ENCODE measurements around the gene WDR35.
"Not testable (repeated sequence)": the region's sequence is repeated elsewhere in the genome, so short reads cannot be mapped to it uniquely, and the experiment has no call there.

The WDR35 gene

DNA sequence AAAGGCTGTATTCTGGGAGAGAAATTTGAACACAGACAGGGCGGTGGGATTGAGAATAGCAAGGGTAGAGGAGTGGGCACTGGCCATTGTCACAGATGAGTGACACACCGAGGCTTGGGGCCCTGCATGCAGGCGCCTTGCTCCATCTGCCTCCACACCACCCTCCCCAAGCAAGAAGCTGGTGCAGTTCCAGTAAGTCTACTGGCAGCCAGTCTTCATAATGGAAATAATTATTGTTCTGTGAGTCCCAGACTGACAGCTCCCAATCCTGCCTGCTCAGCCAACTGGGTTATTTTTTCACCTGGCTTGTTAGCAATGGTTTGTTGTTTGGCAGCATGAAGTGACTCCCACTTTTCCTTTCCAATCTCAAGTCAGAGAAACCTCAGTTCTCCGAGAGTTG, 101.1 kb downstream of the WDR35 start:
- Histone ChIP-seq H3K27me3 (replicated peaks; ENCODE audit: control insufficient read depth, insufficient read depth, low read length) (no peaks in the 10 kb centered on the region), H3K4me3 (ENCODE audit: low read length) (no peak overlapping the region), H3K9ac (ENCODE audit: low read length) (no peak overlapping the region), H3K9me3 (ENCODE audit: control insufficient read depth, low read length) (no peaks in the 10 kb centered on the region), H3K36me3 (ENCODE audit: control insufficient read depth, insufficient read depth, low read length, severe bottlenecking) (no peaks in the 10 kb centered on the region), H3K4me1 (ENCODE audit: control insufficient read depth, insufficient read depth, low read length) (peaks cover 7% of the 10 kb centered on the region)
- no peak for DNase-seq (ENCODE audit: low read depth)

DNA sequence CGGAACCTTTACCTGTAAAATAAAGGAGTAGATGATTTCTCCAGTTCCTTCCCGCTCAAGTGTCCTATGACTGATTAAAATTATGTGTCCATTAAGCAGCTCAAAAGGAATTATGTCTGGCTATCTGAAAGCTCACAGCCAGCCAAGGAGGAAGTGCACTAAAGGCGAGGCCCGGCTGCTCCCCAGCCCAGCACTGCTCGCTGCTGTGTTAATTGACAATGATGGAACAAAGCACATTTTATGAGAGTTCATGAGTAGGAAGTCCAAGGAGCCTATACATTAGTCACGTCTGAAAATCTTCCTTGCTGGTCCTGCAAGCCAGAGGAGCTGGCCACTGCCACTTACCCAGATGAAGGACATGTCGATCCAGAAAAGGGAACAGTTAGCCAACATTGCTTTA, 102.4 kb downstream of the WDR35 start:
- no peaks in the 10 kb centered on the region for H3K27me3 ChIP-seq (replicated peaks; ENCODE audit: control insufficient read depth, insufficient read depth, low read length)
- no peak overlapping the region for H3K9ac ChIP-seq (ENCODE audit: low read length)
- H3K4me3 ChIP-seq (ENCODE audit: low read length) = no peak overlapping the region
- H3K4me1 ChIP-seq (ENCODE audit: control insufficient read depth, insufficient read depth, low read length) = no peaks in the 10 kb centered on the region
- H3K36me3 ChIP-seq (ENCODE audit: control insufficient read depth, insufficient read depth, low read length, severe bottlenecking) = no peaks in the 10 kb centered on the region
- no peak for DNase-seq (ENCODE audit: low read depth)
- H3K9me3 ChIP-seq (ENCODE audit: control insufficient read depth, low read length) = no peaks in the 10 kb centered on the region

GRCh38 chr2:19886261-19886660, 103.6 kb downstream of the WDR35 start:
- Histone ChIP-seq H3K4me1 (ENCODE audit: control insufficient read depth, insufficient read depth, low read length) (no peaks in the 10 kb centered on the region), H3K36me3 (ENCODE audit: control insufficient read depth, insufficient read depth, low read length, severe bottlenecking) (no peaks in the 10 kb centered on the region), H3K27me3 (replicated peaks; ENCODE audit: control insufficient read depth, insufficient read depth, low read length) (no peaks in the 10 kb centered on the region), H3K9ac (ENCODE audit: low read length) (no peak overlapping the region), H3K4me3 (ENCODE audit: low read length) (no peak overlapping the region), H3K9me3 (ENCODE audit: control insufficient read depth, low read length) (no peaks in the 10 kb centered on the region)
- no peak for DNase-seq (ENCODE audit: low read depth)

- Histone ChIP-seq H3K36me3 (ENCODE audit: control insufficient read depth, insufficient read depth, low read length, severe bottlenecking) (no peaks in the 10 kb centered on the region), H3K4me1 (ENCODE audit: control insufficient read depth, insufficient read depth, low read length) (no peaks in the 10 kb centered on the region)
Measured at GRCh38 chr2:19885791-19886190, 104.1 kb downstream of the WDR35 start.

GRCh38 chr2:19883971-19884720, 105.8 kb downstream of the WDR35 start:
- Histone ChIP-seq H3K9me3 (ENCODE audit: control insufficient read depth, low read length) (no peaks in the 10 kb centered on the region), H3K4me3 (ENCODE audit: low read length) (no peak overlapping the region), H3K4me1 (ENCODE audit: control insufficient read depth, insufficient read depth, low read length) (no peaks in the 10 kb centered on the region), H3K36me3 (ENCODE audit: control insufficient read depth, insufficient read depth, low read length, severe bottlenecking) (no peaks in the 10 kb centered on the region), H3K9ac (ENCODE audit: low read length) (no peak overlapping the region), H3K27me3 (replicated peaks; ENCODE audit: control insufficient read depth, insufficient read depth, low read length) (no peaks in the 10 kb centered on the region)
- no peak for DNase-seq (ENCODE audit: low read depth)

More at GRCh38 chr2:19885791-19886190, 104.1 kb downstream of the WDR35 start:
- H3K9ac ChIP-seq (ENCODE audit: low read length) = no peak overlapping the region
- H3K9me3 ChIP-seq (ENCODE audit: control insufficient read depth, low read length) = no peaks in the 10 kb centered on the region
- H3K27me3 ChIP-seq (replicated peaks; ENCODE audit: control insufficient read depth, insufficient read depth, low read length) = no peaks in the 10 kb centered on the region
- DNase-seq (ENCODE audit: low read depth) = no peak
- H3K4me3 ChIP-seq (ENCODE audit: low read length) = no peak overlapping the region

DNA sequence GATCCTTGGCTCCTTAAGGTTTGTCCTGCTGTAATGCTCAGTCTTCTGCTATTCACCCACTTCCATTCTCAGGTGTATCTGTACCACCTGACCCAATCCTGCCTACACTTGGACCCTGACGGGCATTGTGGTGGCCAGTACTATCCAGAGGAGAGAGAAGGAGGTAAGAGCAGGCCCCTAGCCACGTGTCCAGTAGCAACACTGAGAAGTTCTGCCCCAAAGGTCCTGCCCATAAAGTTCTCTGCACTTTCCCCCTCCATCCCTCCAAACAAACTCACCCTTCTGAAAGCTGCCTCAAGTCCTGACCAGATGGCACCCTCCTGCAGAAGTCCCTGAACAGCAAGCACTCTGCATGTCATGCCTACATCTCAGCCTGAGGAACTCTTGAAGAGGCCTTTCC, 106.4 kb downstream of the WDR35 start:
- no peaks in the 10 kb centered on the region for H3K4me1 ChIP-seq (ENCODE audit: control insufficient read depth, insufficient read depth, low read length)
- H3K36me3 ChIP-seq (ENCODE audit: control insufficient read depth, insufficient read depth, low read length, severe bottlenecking) = no peaks in the 10 kb centered on the region
- no peak overlapping the region for H3K4me3 ChIP-seq (ENCODE audit: low read length)
- DNase-seq (ENCODE audit: low read depth) = no peak
- H3K9me3 ChIP-seq (ENCODE audit: control insufficient read depth, low read length) = no peaks in the 10 kb centered on the region
- H3K9ac ChIP-seq (ENCODE audit: low read length) = no peak overlapping the region
- H3K27me3 ChIP-seq (replicated peaks; ENCODE audit: control insufficient read depth, insufficient read depth, low read length) = no peaks in the 10 kb centered on the region

- Histone ChIP-seq H3K27me3 (replicated peaks; ENCODE audit: control insufficient read depth, insufficient read depth, low read length) (no peaks in the 10 kb centered on the region), H3K4me3 (ENCODE audit: low read length) (no peak overlapping the region), H3K9me3 (ENCODE audit: control insufficient read depth, low read length) (no peaks in the 10 kb centered on the region), H3K9ac (ENCODE audit: low read length) (no peak overlapping the region), H3K4me1 (ENCODE audit: control insufficient read depth, insufficient read depth, low read length) (no peaks in the 10 kb centered on the region), H3K36me3 (ENCODE audit: control insufficient read depth, insufficient read depth, low read length, severe bottlenecking) (no peaks in the 10 kb centered on the region)
- DNase-seq (ENCODE audit: low read depth) = no peak
Measured at GRCh38 chr2:19882286-19882685, 107.6 kb downstream of the WDR35 start.

DNA sequence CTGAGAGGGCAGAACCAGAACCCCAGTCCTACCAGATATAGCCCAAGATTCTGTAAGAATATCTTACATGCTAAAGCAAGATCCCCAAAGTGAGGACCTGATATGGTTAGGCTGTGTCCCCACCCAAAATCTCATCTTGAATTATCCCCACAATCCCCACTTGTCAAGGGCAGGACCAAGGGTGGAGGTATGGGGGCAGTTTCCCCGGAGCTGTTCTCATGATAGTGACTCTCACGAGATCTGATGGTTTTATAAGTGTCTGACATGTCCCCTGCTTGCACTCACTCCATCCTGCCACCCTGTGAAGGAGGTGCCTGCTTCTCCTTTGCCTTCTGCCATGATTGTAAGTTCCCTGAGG, 108.0 kb downstream of the WDR35 start:
- DNase-seq (ENCODE audit: low read depth) = no peak
- H3K9ac ChIP-seq (ENCODE audit: low read length) = no peak overlapping the region
- no peaks in the 10 kb centered on the region for H3K4me1 ChIP-seq (ENCODE audit: control insufficient read depth, insufficient read depth, low read length)
- H3K36me3 ChIP-seq (ENCODE audit: control insufficient read depth, insufficient read depth, low read length, severe bottlenecking) = no peaks in the 10 kb centered on the region
- no peaks in the 10 kb centered on the region for H3K27me3 ChIP-seq (replicated peaks; ENCODE audit: control insufficient read depth, insufficient read depth, low read length)
- no peaks in the 10 kb centered on the region for H3K9me3 ChIP-seq (ENCODE audit: control insufficient read depth, low read length)
- H3K4me3 ChIP-seq (ENCODE audit: low read length) = no peak overlapping the region

DNA sequence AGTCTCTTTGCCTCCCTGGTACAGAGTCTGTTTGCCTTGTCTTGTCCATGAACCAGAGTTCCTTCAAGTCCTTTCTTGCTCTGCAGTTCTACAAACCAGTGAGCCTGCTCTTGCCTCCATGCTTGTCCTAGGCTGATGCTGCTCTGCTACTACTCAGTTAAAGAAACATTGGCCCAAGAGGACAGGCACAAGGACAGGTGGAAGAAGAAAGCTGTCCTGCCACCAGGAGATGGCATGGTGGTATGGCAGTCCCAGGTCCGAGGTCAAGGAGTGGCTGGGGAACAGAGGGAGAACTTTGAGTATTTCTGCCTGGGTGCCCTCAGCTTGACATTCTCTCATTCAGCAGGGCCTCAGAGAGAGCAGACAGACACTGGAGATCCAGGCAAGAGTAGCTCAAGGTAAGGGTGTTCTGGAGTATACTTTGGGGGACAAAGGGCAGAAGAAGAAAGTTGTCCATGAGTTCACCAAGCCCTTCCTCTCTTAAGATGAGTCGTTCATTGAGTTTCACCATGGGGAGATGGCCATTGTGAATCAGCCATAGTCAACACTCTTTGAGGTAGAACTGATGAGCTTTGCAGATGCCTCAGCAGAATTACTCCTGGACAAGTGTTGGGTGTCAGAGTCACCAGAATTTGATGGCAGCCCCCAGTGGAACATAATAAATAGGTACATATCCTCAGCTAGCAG, 108.5 kb downstream of the WDR35 start:
- Histone ChIP-seq H3K9me3 (ENCODE audit: control insufficient read depth, low read length) (no peaks in the 10 kb centered on the region), H3K4me1 (ENCODE audit: control insufficient read depth, insufficient read depth, low read length) (no peaks in the 10 kb centered on the region), H3K4me3 (ENCODE audit: low read length) (no peak overlapping the region), H3K9ac (ENCODE audit: low read length) (no peak overlapping the region), H3K27me3 (replicated peaks; ENCODE audit: control insufficient read depth, insufficient read depth, low read length) (no peaks in the 10 kb centered on the region), H3K36me3 (ENCODE audit: control insufficient read depth, insufficient read depth, low read length, severe bottlenecking) (no peaks in the 10 kb centered on the region)
- DNase-seq (ENCODE audit: low read depth) = no peak

DNA sequence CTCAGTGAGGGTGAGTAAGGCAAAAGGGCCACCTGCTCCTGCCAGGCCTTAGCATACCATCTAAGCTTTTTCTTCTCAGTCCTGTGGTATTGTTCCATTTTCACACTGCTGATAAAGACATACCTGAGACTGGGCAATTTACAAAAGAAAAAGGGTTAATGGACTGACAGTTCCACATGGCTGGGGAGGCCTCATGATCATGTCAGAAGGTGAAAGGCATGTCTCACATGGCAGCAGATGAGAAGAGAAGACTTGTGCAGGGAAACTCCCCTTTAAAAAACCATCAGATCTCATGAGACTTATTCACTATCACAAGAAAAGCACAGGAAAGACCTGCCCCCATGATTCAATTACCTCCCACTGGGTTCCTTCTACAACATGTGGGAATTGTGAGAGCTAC, 109.7 kb downstream of the WDR35 start:
- not testable (repeated sequence) for H3K36me3 ChIP-seq (ENCODE audit: control insufficient read depth, insufficient read depth, low read length, severe bottlenecking); H3K9ac ChIP-seq (ENCODE audit: low read length); DNase-seq (ENCODE audit: low read depth); H3K9me3 ChIP-seq (ENCODE audit: control insufficient read depth, low read length); H3K4me3 ChIP-seq (ENCODE audit: low read length); H3K4me1 ChIP-seq (ENCODE audit: control insufficient read depth, insufficient read depth, low read length); H3K27me3 ChIP-seq (replicated peaks; ENCODE audit: control insufficient read depth, insufficient read depth, low read length)

GRCh38 chr2:19879120-19879519, 110.8 kb downstream of the WDR35 start:
- no peaks in the 10 kb centered on the region for H3K9me3 ChIP-seq (ENCODE audit: control insufficient read depth, low read length)
- no peaks in the 10 kb centered on the region for H3K27me3 ChIP-seq (replicated peaks; ENCODE audit: control insufficient read depth, insufficient read depth, low read length)
- no peaks in the 10 kb centered on the region for H3K4me1 ChIP-seq (ENCODE audit: control insufficient read depth, insufficient read depth, low read length)

More at GRCh38 chr2:19879120-19879519, 110.8 kb downstream of the WDR35 start:
- no peak for DNase-seq (ENCODE audit: low read depth)
- no peak overlapping the region for H3K4me3 ChIP-seq (ENCODE audit: low read length)
- H3K36me3 ChIP-seq (ENCODE audit: control insufficient read depth, insufficient read depth, low read length, severe bottlenecking) = no peaks in the 10 kb centered on the region
- H3K9ac ChIP-seq (ENCODE audit: low read length) = no peak overlapping the region

Data from adipocyte (in vitro differentiated cells).